Left kidney (tissue), 2 donors: Measurements from ENCODE around the gene SIX5. TPM values are rescaled to one million over a fixed set of nuclear protein-coding genes. Genes with fewer than 3 reads are reported as not detected.
"Not testable (repeated sequence)": the region's sequence is repeated elsewhere in the genome, so short reads cannot be mapped to it uniquely, and the experiment has no call there.

Experiments
- DNase-seq: peaks from one replicate; pipeline ENCODE4 v3.0.0-alpha.2; 2013
- polyA plus RNA-seq: library from polyadenylated mRNA; unstranded; fragments of 120-200 nt; gene quantifications from one replicate; pipeline ENCODE4 v1.2.1, GENCODE V29; 2013; ENCODE audit not compliant: insufficient read length

Gene SIX5
- polyA plus RNA-seq, 1 donor, result 12.2 TPM

GRCh38 chr19:45758921-45759320, 10.1 kb downstream of the SIX5 start:
- no peak for DNase-seq

DNA sequence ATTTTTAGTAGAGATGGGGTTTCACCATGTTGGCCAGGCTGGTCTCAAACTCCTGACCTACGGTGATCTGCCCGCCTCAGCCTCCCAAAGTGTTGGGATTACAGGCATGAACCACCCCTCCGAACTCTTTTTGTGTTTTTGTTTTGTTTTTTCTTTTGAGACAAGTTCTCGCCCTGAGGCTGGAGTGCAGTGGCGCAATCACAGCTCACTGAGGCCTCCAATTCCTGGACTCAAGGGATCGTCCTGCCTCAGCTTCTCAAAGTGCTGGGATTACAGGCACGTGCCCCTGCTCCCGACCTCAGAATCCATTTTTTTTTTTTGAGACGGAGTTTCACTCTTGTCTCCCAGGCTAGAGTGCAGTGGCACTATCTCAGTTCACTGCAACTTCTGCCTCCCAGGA, 11.4 kb downstream of the SIX5 start:
- DNase-seq, result no peak

DNA sequence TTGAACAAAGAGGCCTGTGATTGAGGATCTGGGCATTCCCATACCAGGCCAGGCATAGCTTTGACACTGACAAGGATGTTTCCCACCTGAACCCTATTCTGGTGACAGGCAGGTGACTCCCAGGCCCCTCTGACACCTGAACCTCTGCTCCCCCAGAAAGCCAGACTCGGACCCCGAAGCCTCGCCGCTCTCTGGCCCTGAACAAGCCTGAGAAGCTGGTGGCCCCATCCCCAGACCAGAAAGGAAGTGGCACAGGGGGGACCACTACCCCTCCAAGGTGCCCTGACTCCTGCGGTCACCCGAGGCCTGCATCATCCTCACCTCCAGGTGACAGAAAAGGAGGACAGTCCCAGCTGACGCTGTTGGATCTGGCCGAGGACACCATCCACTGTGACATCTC, 14.7 kb downstream of the SIX5 start:
- DNase-seq, result no peak

DNA sequence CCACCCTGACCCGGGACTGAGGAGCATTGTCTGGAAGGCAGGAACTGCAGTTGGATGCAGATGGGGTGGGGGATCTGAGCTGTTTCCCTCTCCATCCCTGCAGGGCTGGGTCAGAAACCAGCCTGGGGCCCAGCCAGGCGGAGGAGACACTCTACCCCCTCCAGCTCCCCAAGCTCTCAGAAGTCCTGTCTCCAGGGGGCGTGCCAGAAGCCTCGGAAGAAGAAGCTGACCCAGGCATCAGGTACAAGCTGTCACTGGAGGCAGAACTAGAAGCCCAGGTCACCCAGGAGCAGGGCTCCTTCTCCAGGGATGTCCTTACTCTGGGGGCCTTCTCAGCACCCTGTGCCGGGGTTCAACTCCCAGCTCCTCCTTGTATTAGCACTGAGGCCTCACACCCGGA, 15.5 kb downstream of the SIX5 start:
- no peak for DNase-seq

GRCh38 chr19:45752639-45753038, 16.4 kb downstream of the SIX5 start:
- no peak for DNase-seq

DNA sequence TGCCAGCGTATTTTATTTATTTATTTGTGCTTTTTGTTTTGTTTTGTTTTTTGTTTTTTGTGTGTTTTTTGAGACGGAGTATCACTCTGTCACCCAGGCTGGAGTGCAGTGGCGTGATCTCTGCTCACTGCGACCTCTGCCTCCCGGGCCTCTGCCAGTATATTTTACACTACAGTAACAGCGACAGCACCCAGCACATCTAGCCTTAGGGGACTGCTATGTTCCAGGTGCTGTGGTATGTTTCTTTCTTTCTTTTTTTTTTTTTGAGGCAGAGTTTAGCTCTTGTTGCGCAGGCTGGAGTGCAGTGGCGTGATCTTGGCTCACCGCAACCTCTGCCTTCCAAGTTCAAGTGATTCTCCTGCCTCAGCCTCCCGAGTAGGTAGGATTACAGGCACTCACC, 17.6 kb downstream of the SIX5 start:
- DNase-seq, result not testable (repeated sequence)

DNA sequence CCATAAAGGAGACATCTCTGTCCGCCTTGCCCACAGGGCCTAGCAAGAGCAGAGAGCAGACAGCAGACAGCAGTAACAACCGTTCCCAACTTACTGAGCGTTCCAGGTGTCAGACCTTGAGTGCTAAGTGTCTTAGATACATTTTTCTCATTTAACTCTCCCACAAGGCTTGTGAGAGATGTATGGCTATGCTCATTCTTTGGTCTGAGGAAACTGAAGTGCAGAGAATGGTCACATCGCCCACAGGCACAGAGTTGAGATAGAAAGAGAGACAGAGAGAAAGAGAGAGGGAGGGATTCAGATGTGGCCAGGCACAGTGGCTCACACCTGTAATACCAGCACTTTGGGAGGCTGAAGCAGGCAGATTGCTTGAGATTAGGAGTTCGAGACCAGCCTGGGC, 21.5 kb downstream of the SIX5 start:
- no peak for DNase-seq

- no peak for DNase-seq
Observed at GRCh38 chr19:45746866-45747265, 22.2 kb downstream of the SIX5 start.

- no peak for DNase-seq
Observed at GRCh38 chr19:45745606-45746005, 23.4 kb downstream of the SIX5 start.

- DNase-seq, result no peak
Observed at GRCh38 chr19:45742969-45743368, 26.1 kb downstream of the SIX5 start.

DNA sequence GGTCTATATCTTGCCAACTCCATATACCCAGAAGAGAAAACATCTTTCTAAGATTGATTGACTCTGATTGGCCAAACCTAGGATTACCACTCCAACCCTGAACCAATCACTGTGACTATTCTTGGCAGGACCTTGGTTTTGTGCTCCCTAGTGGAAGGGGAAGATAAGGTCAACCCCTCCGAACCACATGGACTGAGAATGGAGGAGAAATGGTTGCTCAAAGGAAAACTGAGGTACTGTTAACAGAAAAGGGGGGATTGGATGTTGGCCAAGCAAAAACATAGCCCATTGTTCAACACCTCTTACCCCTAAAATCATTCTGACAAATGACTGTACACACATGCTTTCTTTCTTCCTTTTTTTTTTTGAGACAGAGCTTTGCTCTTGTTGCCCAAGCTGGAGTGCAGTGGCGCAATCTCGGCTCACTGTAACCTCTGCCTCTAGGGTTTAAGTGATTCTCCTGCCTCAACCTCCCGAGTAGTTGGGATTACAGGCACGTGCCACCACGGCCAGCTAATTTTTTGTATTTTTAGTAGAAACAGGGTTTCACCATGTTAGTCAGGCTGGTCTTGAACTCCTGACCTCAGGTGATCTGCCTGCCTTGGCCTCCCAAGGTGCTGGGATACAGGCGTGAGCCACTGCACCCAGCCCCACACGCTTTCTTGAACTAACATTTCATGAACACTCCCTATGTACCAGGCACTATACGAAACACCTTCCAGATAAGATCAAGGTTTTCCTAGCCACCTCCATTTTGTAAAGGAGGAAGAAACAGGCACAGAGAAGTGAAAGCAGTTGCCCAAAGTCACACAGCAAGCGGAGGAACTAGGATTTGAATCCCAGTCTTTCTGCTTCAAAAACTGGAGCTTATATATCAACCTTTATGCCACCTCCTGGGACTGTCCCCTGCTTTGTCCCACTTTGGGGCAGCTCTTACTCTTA, 29.3 kb downstream of the SIX5 start:
- no peak for DNase-seq

- no peak for DNase-seq
Observed at GRCh38 chr19:45733160-45733810, 35.8 kb downstream of the SIX5 start, which contains the start of gene MEIOSIN. Gene MEIOSIN (plus strand): TSS chr19:45733439. CDS start chr19:45735377, 1,938 bp downstream.

DNA sequence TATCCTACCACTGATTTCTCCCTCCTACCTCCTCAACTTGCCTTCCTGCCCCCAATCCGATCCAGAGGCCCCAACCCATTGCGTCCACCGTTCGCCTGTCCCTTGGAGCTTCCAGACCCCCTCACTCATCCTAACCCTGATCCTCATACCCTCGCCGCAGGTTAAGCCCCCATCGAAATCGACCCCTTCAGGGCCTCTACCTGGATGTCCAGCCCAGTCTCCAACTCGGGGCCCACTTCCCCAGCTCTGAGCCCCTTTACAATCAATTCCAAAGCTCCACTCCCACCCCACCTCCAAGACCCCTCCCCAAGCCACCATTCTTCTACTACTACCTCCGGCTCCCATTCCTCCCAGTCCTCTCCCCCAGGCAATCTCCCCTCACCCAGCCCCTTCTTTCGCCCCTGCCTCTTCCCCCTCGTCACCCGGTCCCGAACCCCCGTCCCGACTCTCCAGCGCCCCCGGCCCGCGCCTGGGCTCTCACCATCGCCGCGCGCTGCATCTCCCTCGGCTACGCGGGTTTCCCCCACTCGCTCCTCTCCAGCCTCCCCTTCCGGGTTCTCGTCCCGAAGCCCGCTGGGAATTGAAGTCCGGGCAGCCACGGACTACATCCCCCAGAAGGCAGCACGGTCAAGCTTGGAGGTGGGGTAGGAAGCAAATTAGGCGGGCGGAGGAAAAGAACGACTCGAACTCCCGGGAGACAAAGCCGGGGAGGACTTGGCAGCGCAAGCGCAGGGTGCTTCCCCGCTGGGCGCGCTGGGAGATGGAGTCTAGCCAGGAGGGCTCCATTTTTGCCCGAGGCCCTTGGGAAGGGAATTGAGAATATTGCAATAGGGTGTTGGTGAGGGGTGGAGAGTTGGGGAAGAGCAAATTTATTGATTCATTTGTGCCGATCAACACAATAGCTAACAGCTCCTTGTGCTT, 38.4 kb downstream of the SIX5 start, which contains the start of gene FBXO46:
FBXO46 (minus strand) TSS at position 529 of the 921 bp plus-strand sequence. CDS start 17,401 bp downstream, outside the sequence.
- DNase-seq, result peak; percentile 97

DNA sequence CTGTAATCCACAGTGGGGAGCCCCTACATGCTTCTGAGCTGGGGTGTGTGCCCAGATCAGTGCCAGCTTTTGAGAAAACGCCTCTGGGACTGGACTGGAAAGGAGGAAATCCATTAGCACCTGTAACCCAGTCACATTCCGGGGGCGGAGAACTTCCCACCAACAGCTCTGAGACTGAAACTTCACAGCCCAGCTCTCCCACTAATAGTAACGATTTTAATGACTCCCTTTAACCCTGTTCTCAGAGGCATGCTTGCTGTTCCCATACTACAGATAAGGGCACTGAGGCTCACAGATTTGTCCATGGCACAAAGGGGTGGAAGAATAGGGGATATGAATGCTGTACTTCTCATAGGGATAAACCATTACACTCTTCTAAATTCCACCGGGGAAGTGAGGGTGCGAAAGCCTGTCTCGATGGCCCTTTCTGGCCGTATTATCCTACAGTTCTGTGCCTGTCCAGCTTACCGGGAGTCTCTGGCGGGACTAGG, 39.2 kb downstream of the SIX5 start:
- no peak for DNase-seq

- DNase-seq, result not testable (repeated sequence)
Observed at GRCh38 chr19:45728683-45729082, 40.4 kb downstream of the SIX5 start.

DNA sequence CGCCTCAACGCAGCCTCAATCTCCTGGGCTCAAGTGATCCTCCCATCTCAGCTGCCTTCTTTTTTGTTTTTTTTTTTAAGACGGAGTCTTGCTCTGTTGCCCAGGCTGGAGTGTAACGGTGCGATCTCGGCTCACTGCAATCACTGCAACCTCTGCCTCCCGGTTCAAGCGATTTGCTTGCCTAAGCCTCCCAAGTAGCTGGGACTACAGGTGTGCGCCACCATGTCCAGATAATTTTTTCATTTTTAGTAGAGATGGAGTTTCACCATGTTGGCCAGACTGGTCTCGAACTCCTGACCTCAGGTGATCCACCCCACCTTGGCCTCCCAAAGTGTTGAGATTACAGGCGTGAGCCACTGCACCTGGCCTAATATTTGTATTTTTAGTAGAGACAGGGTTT, 49.0 kb downstream of the SIX5 start:
- DNase-seq, result not testable (repeated sequence)

DNA sequence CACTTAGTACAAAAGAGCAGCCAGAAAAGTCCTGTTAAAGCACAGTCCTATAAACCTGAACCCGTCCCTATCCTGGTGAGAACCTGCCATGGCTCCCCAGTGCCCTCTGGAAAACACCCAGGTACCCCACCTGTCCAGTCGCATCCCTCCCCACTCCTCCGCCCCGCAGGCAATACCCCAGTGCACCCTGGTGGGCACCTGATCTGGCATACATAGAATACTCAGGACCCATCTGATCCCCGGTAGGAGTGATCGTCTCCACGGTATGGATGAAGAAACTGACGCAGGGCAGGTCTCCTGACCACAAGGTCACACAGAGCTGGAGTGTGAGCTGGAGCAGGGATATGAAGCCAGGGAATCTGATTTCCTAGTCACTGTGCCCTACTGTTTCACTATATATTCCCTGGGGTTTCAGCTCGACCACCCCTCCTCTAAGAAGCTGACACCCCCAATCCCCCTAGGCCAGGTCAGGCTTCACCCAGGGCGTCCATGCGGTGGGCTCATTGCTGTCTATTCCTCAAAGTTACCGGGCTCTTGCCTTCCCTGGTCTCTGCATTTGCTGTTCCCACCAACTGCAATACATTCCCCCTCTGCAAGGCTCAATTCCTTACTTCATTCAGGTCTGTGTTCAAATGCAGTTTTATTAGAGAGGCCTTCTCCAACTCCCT, 50.9 kb downstream of the SIX5 start:
- DNase-seq, result no peak

GRCh38 chr19:45717131-45717982, 51.7 kb downstream of the SIX5 start:
- peak; percentile 99 for DNase-seq

DNA sequence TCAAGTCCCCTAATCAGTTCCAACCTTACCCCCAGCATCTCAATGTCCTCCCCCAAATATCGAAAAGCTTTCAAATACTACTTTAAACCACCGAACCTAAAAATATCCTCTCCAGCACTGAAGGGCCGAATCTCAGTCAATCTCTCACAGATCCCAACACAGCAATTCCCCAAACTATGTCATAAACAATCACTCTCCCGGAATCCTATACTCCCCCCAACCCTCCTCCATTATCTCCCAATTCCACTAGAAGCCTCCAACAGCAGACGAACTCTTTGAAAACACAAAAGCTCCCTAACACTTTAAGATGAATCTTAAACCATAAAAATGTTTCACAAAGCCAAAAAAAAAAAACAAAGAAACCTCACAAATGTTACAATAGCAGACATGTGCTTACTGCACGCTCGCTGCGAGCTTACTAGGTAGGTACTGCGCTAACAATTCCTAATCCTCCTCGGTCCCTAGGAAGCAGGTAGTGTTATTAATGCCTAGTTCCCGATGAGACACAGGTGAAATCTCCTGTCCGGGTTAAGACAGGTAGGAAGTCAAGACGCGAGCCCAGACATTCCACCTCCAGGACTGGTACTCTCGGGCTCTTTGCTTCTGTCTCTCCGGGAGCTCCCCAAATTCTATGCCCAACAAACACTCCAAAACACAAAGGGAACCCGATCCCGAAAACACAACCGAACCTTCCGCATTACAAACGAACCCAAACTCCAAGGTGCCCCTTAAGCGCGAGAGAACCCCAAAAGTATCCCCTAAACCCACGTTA, 52.5 kb downstream of the SIX5 start:
- DNase-seq, result no peak

DNA sequence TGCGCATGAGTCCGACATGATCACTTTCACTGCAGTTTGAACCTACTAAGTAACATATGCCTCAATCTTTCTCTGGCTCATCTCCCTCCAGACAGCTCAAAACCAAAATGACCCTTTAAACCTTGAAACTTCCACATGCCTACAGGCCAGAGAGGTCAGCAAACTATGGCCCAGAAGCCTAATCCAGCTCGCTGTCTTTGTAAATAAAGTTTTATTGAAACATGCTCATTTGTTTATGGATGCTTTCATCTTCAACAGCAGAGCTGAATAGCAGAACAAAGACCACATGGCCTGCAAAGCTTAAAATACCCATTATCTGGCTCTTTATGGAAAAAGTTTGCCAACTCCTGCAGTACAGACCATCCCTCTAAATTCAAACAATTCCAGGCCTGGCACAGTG, 53.9 kb downstream of the SIX5 start:
- no peak for DNase-seq
